HUES64 (cell line): Measurements from ENCODE around the gene CRYGS.
"Not testable (repeated sequence)": the region's sequence is repeated elsewhere in the genome, so short reads cannot be mapped to it uniquely, and the experiment has no call there.

ENCODE experiments used
- H3K27ac ChIP-seq: 2 replicates; pipeline ENCODE4 v1.7.0; 2013; ENCODE audit warnings: low read depth, low read length, inconsistent platforms
- H3K27me3 ChIP-seq: 2 replicates; pipeline ENCODE4 v1.6.1; 2013; ENCODE audit warnings: mild to moderate bottlenecking, low read length; ENCODE audit not compliant: insufficient read depth
- H3K36me3 ChIP-seq: 2 replicates; pipeline ENCODE4 v1.6.1; 2013; ENCODE audit warnings: mild to moderate bottlenecking, low read length; ENCODE audit not compliant: insufficient read depth
- H3K4me1 ChIP-seq: 2 replicates; pipeline ENCODE4 v1.6.1; 2013; ENCODE audit warnings: mild to moderate bottlenecking, low read length, moderate library complexity; ENCODE audit not compliant: insufficient read depth
- H3K4me3 ChIP-seq: 2 replicates; pipeline ENCODE4 v1.5.1; 2013; ENCODE audit warnings: mild to moderate bottlenecking, low read length, moderate library complexity
- H3K9ac ChIP-seq: 2 replicates; pipeline ENCODE4 v1.6.1; 2013; ENCODE audit warnings: mild to moderate bottlenecking, low read depth, low read length
- H3K9me3 ChIP-seq: 2 replicates; pipeline ENCODE4 v1.6.1; 2013; ENCODE audit warnings: low read depth, low read length; ENCODE audit not compliant: insufficient read depth
- WGBS: fragments of 150-250, 120-280 bp; methylation state at CpG from one replicate; pipeline ENCODE4 v1.1.7; 2013; ENCODE audit warnings: missing lambda C conversion rate; 5-methylcytosine and 5-hydroxymethylcytosine counted together

CRYGS gene

DNA sequence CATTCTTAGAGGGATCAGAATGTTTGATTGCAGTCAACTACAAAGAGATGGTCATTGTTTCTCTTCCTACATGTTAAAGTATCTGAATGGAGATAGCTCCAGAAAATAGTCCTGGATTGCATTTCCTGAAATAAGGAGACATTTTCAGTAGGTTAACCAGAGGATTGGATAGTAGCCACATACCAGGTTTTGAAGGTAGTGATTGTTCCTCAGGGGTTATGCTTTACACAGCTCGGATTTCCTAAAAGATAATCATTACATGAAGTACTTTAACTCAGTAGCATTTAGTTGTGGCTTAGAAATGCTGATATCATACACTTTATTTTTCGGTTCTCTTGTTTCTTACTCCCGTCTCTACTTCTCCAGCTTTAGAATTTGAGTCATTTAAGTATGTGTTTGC, 36.6 kb upstream of the CRYGS start:
- H3K27me3 ChIP-seq = no peaks in the 10 kb centered on the region
- H3K9ac ChIP-seq = no peak overlapping the region
- WGBS = no CpG with 5 or more reads among the region's 3 CpGs
- H3K9me3 ChIP-seq = no peaks in the 10 kb centered on the region
- no peaks in the 10 kb centered on the region for H3K4me1 ChIP-seq
- peaks cover 100% of the 10 kb centered on the region for H3K36me3 ChIP-seq
- H3K27ac ChIP-seq = no peak overlapping the region
- no peak overlapping the region for H3K4me3 ChIP-seq

DNA sequence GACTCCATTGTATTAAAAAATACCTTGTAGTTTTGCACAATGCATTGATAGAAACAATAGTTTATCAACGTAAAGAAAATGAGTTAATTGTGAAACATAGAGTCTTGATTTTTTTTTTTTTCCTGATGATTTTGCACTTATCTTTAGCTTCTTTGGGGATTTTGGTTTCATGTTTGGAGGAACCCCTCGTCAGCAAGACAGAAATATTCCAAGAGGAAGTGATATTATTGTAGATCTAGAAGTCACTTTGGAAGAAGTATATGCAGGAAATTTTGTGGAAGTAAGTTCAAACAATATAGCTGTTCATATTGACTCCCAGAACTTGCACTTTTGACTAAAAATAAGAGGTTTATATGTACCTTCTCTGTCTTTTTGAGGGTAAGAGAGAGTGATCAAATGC, 33.3 kb upstream of the CRYGS start:
- Histone ChIP-seq H3K4me3 (no peak overlapping the region), H3K9me3 (no peaks in the 10 kb centered on the region), H3K27me3 (no peaks in the 10 kb centered on the region), H3K4me1 (no peaks in the 10 kb centered on the region), H3K36me3 (peaks cover 99% of the 10 kb centered on the region), H3K9ac (no peak overlapping the region), H3K27ac (no peak overlapping the region)
- 96% methylated on average over 2 of the region's 2 CpGs for WGBS

- WGBS = 100% methylated on average over 1 of the region's 2 CpGs
- H3K4me3 ChIP-seq = peak overlapping the region; percentile 90
- H3K36me3 ChIP-seq = peaks cover 46% of the 10 kb centered on the region
- H3K9me3 ChIP-seq = no peaks in the 10 kb centered on the region
- no peaks in the 10 kb centered on the region for H3K27me3 ChIP-seq
- H3K27ac ChIP-seq = no peak overlapping the region
- peak overlapping the region; percentile 95; the same call in 1 of the 2 replicates for H3K9ac ChIP-seq
- H3K4me1 ChIP-seq = 0 out of 2 replicates have a peak, but pooled peaks cover 13% of the 10 kb centered on the region
Measured at GRCh38 chr3:186571644-186572013, 27.4 kb upstream of the CRYGS start.

GRCh38 chr3:186570941-186571643, 26.9 kb upstream of the CRYGS start:
- WGBS = 13% methylated on average over 21 of the region's 21 CpGs
- Histone ChIP-seq H3K9ac (peak overlapping the region; percentile 95), H3K4me3 (peak overlapping the region; percentile 90), H3K4me1 (0 out of 2 replicates have a peak, but pooled peaks cover 13% of the 10 kb centered on the region), H3K9me3 (no peaks in the 10 kb centered on the region), H3K27ac (peak overlapping the region; percentile 76; the same call in 1 of the 2 replicates), H3K27me3 (no peaks in the 10 kb centered on the region), H3K36me3 (peaks cover 41% of the 10 kb centered on the region)

GRCh38 chr3:186570096-186570940, 26.1 kb upstream of the CRYGS start, which contains the start of gene DNAJB11:
Gene DNAJB11, plus strand, starts transcription at chr3:186570720. Its CDS starts 178 bp downstream, at chr3:186570898.
- peak within 1 kb of the TSS; percentile 76 for H3K27ac ChIP-seq
- peaks cover 33% of the 10 kb centered on the region for H3K36me3 ChIP-seq
- H3K27me3 ChIP-seq = no peaks in the 10 kb centered on the region
- 0 out of 2 replicates have a peak, but pooled peaks cover 13% of the 10 kb centered on the region for H3K4me1 ChIP-seq
- peak within 1 kb of the TSS; percentile 90 for H3K4me3 ChIP-seq
- no peaks in the 10 kb centered on the region for H3K9me3 ChIP-seq
- WGBS = under 1% methylated on average over 59 of the region's 59 CpGs
- H3K9ac ChIP-seq = peak within 1 kb of the TSS; percentile 95

GRCh38 chr3:186569779-186570095, 25.6 kb upstream of the CRYGS start:
- WGBS = 11% methylated on average over 7 of the region's 7 CpGs
- Histone ChIP-seq H3K9me3 (no peaks in the 10 kb centered on the region), H3K4me3 (peak overlapping the region; percentile 90), H3K27ac (peak overlapping the region; percentile 68), H3K9ac (peak overlapping the region; percentile 82), H3K27me3 (no peaks in the 10 kb centered on the region), H3K36me3 (peaks cover 27% of the 10 kb centered on the region), H3K4me1 (0 out of 2 replicates have a peak, but pooled peaks cover 13% of the 10 kb centered on the region)

GRCh38 chr3:186569361-186569760, 25.2 kb upstream of the CRYGS start:
- H3K27me3 ChIP-seq, H3K9me3 ChIP-seq, H3K27ac ChIP-seq: not testable (repeated sequence)
- Histone ChIP-seq H3K36me3 (peaks cover 24% of the 10 kb centered on the region), H3K4me3 (peak overlapping the region; percentile 90), H3K9ac (peak overlapping the region; percentile 82; the same call in 1 of the 2 replicates), H3K4me1 (0 out of 2 replicates have a peak, but pooled peaks cover 13% of the 10 kb centered on the region)
- 87% methylated on average over 11 of the region's 11 CpGs for WGBS

DNA sequence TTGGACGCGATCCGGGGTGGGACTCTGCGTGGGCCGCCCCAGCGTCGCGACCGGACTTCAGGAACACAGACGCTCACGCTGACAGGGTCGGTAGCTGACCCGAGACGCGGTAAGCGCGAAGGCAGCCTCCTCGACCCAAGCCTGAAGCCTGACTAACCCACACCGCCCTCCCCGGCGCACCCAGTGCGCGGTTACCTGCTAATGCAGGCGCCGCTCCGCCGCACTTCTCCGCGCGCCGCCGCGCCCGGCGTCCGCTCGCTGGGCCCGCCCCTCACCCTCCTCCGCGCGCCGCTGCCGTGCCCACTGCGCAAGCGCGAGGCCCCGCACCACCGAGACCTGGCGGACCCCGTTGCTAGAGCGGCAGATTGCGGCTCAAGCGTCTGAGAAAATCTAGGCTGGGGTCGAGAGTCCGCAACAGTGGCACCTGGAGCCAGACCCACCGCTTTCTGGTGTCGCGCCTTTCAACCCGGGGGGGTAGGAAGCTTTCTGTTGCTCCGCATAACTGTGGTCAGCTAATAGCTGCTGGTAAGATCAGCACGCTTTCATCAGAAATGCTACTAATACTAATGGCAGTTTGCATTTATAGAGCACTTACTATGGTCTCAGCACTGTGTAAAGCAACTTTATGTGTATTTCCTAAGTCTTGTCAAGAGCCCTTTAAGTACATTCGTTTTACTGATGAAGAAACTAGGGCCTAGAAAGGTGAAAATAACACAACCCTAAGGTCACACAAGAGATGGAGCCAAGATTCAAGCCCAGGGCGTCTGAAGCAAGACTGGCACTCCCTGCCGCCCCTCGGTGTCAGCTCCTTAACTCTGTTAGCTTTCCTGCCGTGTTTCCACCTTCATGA, 23.1 kb upstream of the CRYGS start, which contains the start of gene TBCCD1:
TSS of gene TBCCD1 (minus strand) at position 268 of the 850 bp plus-strand sequence. CDS start 3,010 bp downstream, outside the sequence.
- WGBS = under 1% methylated on average over 66 of the region's 66 CpGs
- H3K9me3 ChIP-seq = no peaks in the 10 kb centered on the region
- H3K27me3 ChIP-seq = no peaks in the 10 kb centered on the region
- peak within 1 kb of the TSS; percentile 88 for H3K9ac ChIP-seq
- H3K27ac ChIP-seq = peak within 1 kb of the TSS; percentile 73
- peak within 1 kb of the TSS; percentile 94 for H3K4me3 ChIP-seq
- H3K36me3 ChIP-seq = peaks cover 9% of the 10 kb centered on the region; the same call in 1 of the 2 replicates
- H3K4me1 ChIP-seq = 0 out of 2 replicates have a peak, but pooled peaks cover 13% of the 10 kb centered on the region

- no peaks in the 10 kb centered on the region for H3K9me3 ChIP-seq
- 0 out of 2 replicates have a peak, but pooled peaks cover 11% of the 10 kb centered on the region for H3K4me1 ChIP-seq
- H3K4me3 ChIP-seq = peak overlapping the region; percentile 94
- 1% methylated on average over 14 of the region's 14 CpGs for WGBS
- peak overlapping the region; percentile 73 for H3K27ac ChIP-seq
- H3K27me3 ChIP-seq = no peaks in the 10 kb centered on the region
- 0 out of 2 replicates have a peak, but pooled peaks cover 5% of the 10 kb centered on the region for H3K36me3 ChIP-seq
- H3K9ac ChIP-seq = peak overlapping the region; percentile 88
Measured at GRCh38 chr3:186566772-186567071, 22.5 kb upstream of the CRYGS start.

DNA sequence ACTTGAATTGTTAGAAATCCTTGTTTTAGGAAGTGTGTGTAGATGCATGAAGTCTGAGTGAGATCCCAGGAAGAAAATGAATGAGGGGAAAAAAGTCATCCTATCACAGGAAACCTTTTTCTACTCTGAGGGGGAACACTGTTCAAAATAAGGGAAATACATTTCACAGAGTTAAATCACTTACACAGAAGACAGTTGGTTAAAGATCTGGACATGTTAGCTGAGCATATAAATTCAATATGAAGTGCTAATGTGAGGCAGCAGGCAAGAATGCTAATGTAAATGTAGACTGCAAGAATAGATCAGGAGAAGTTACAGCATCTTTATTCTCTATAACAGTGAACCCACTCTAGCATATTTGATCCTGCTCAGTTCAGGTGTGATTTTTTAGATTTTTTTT, 20.4 kb upstream of the CRYGS start:
- Histone ChIP-seq H3K4me1 (0 out of 2 replicates have a peak, but pooled peaks cover 8% of the 10 kb centered on the region), H3K36me3 (0 out of 2 replicates have a peak, but pooled peaks cover 5% of the 10 kb centered on the region), H3K9ac (no peak overlapping the region), H3K4me3 (no peak overlapping the region), H3K27me3 (no peaks in the 10 kb centered on the region), H3K27ac (no peak overlapping the region), H3K9me3 (no peaks in the 10 kb centered on the region)
